Measurements from ENCODE around the gene KY. TPM values are rescaled to one million over a fixed set of nuclear protein-coding genes. Genes with fewer than 3 reads are reported as not detected.

The KY gene
- total and polyA plus RNA-seq, 5 donors = 0.81 to 3.6 (median 1.9) TPM

GRCh38 chr3:134690226-134690625, 39.4 kb upstream of the KY start:
- DNase-seq (no peak), ATAC-seq (no peak)
- WGBS = 58% methylated on average over 1 of the region's 1 CpG
- Histone ChIP-seq H3K4me3 (ENCODE audit: low read length) (no peak overlapping the region), H3K27me3 (ENCODE audit: control insufficient read depth, insufficient read depth) (no peaks in the 10 kb centered on the region), H3K4me1 (ENCODE audit: control insufficient read depth, insufficient read depth, low read length) (peaks cover 3% of the 10 kb centered on the region), H3K27ac (ENCODE audit: low read length) (no peak overlapping the region), H3K9me3 (ENCODE audit: control insufficient read depth, low read length) (no peaks in the 10 kb centered on the region)
- intact Hi-C loops (cut with DNase I) = no loop called here

- Histone ChIP-seq H3K4me1 (ENCODE audit: control insufficient read depth, insufficient read depth, low read length) (no peaks in the 10 kb centered on the region), H3K27me3 (ENCODE audit: control insufficient read depth, insufficient read depth) (no peaks in the 10 kb centered on the region), H3K27ac (ENCODE audit: low read length) (no peak overlapping the region), H3K9me3 (ENCODE audit: control insufficient read depth, low read length) (no peaks in the 10 kb centered on the region), H3K4me3 (ENCODE audit: low read length) (no peak overlapping the region)
- 70% methylated on average over 2 of the region's 2 CpGs for WGBS
- DNase-seq (no peak), ATAC-seq (no peak)
- intact Hi-C loops (cut with DNase I) = no loop called here
Measured at GRCh38 chr3:134687642-134688041, 36.8 kb upstream of the KY start.

GRCh38 chr3:134685929-134686802, 35.3 kb upstream of the KY start:
- WGBS = 81% methylated on average over 7 of the region's 7 CpGs
- Histone ChIP-seq H3K4me3 (ENCODE audit: low read length) (no peak overlapping the region), H3K27ac (ENCODE audit: low read length) (no peak overlapping the region), H3K27me3 (ENCODE audit: control insufficient read depth, insufficient read depth) (no peaks in the 10 kb centered on the region), H3K4me1 (ENCODE audit: control insufficient read depth, insufficient read depth, low read length) (no peaks in the 10 kb centered on the region), H3K9me3 (ENCODE audit: control insufficient read depth, low read length) (no peaks in the 10 kb centered on the region)
- ATAC-seq = no peak
- intact Hi-C loops (cut with DNase I) = no loop called here
- DNase-seq = no peak

GRCh38 chr3:134682196-134682880, 31.5 kb upstream of the KY start:
- DNase-seq = no peak
- intact Hi-C loops (cut with DNase I) = no loop called here
- Histone ChIP-seq H3K4me3 (ENCODE audit: low read length) (no peak overlapping the region), H3K4me1 (ENCODE audit: control insufficient read depth, insufficient read depth, low read length) (no peaks in the 10 kb centered on the region), H3K27me3 (ENCODE audit: control insufficient read depth, insufficient read depth) (no peaks in the 10 kb centered on the region), H3K27ac (ENCODE audit: low read length) (no peak overlapping the region), H3K9me3 (ENCODE audit: control insufficient read depth, low read length) (no peaks in the 10 kb centered on the region)
- WGBS = 80% methylated on average over 7 of the region's 7 CpGs
- no peak for ATAC-seq

- ATAC-seq (no peak), DNase-seq (no peak)
- H3K27me3 ChIP-seq (ENCODE audit: control insufficient read depth, insufficient read depth) = no peaks in the 10 kb centered on the region
- H3K9me3 ChIP-seq (ENCODE audit: control insufficient read depth, low read length) = no peaks in the 10 kb centered on the region
- WGBS = 66% methylated on average over 6 of the region's 6 CpGs
- H3K4me1 ChIP-seq (ENCODE audit: control insufficient read depth, insufficient read depth, low read length) = no peaks in the 10 kb centered on the region
- intact Hi-C loops (cut with DNase I) = no loop called here
- no peak overlapping the region for H3K27ac ChIP-seq (ENCODE audit: low read length)
- no peak overlapping the region for H3K4me3 ChIP-seq (ENCODE audit: low read length)
Measured at GRCh38 chr3:134681522-134681900, 30.7 kb upstream of the KY start.

GRCh38 chr3:134680796-134681521, 30.1 kb upstream of the KY start:
- intact Hi-C loops (cut with DNase I) = no loop called here
- H3K27ac ChIP-seq (ENCODE audit: low read length) = no peak overlapping the region
- DNase-seq = no peak
- H3K9me3 ChIP-seq (ENCODE audit: control insufficient read depth, low read length) = no peaks in the 10 kb centered on the region
- peak; percentile 20 to 34 for ATAC-seq
- 61% methylated on average over 10 of the region's 10 CpGs for WGBS
- H3K4me1 ChIP-seq (ENCODE audit: control insufficient read depth, insufficient read depth, low read length) = no peaks in the 10 kb centered on the region
- H3K27me3 ChIP-seq (ENCODE audit: control insufficient read depth, insufficient read depth) = no peaks in the 10 kb centered on the region
- H3K4me3 ChIP-seq (ENCODE audit: low read length) = no peak overlapping the region

GRCh38 chr3:134677987-134678308, 27.1 kb upstream of the KY start:
- intact Hi-C loops (cut with DNase I) = no loop called here
- no peak for DNase-seq
- no peaks in the 10 kb centered on the region for H3K27me3 ChIP-seq (ENCODE audit: control insufficient read depth, insufficient read depth)

GRCh38 chr3:134677196-134677986, 26.6 kb upstream of the KY start:
- Histone ChIP-seq H3K27me3 (ENCODE audit: control insufficient read depth, insufficient read depth) (no peaks in the 10 kb centered on the region), H3K4me1 (ENCODE audit: control insufficient read depth, insufficient read depth, low read length) (no peaks in the 10 kb centered on the region), H3K27ac (ENCODE audit: low read length) (peak overlapping the region; percentile 36), H3K9me3 (ENCODE audit: control insufficient read depth, low read length) (no peaks in the 10 kb centered on the region), H3K4me3 (ENCODE audit: low read length) (no peak overlapping the region)
- 42% methylated on average over 11 of the region's 11 CpGs for WGBS
- ATAC-seq (peak; percentile 81), DNase-seq (no peak)
- intact Hi-C loops (cut with DNase I) = no loop called here

More at GRCh38 chr3:134677987-134678308, 27.1 kb upstream of the KY start:
- Histone ChIP-seq H3K9me3 (ENCODE audit: control insufficient read depth, low read length) (no peaks in the 10 kb centered on the region), H3K4me1 (ENCODE audit: control insufficient read depth, insufficient read depth, low read length) (no peaks in the 10 kb centered on the region), H3K27ac (ENCODE audit: low read length) (peak overlapping the region; percentile 34), H3K4me3 (ENCODE audit: low read length) (no peak overlapping the region)
- peak in 1 of 2 donors; percentile 39 for ATAC-seq
- WGBS = 90% methylated on average over 2 of the region's 2 CpGs

GRCh38 chr3:134675726-134676256, 25.0 kb upstream of the KY start:
- ATAC-seq (no peak), DNase-seq (no peak)
- no peaks in the 10 kb centered on the region for H3K4me1 ChIP-seq (ENCODE audit: control insufficient read depth, insufficient read depth, low read length)
- intact Hi-C loops (cut with DNase I) = no loop called here
- H3K27me3 ChIP-seq (ENCODE audit: control insufficient read depth, insufficient read depth) = no peaks in the 10 kb centered on the region
- no peak overlapping the region for H3K4me3 ChIP-seq (ENCODE audit: low read length)
- WGBS = 84% methylated on average over 3 of the region's 3 CpGs
- H3K9me3 ChIP-seq (ENCODE audit: control insufficient read depth, low read length) = no peaks in the 10 kb centered on the region
- no peak overlapping the region for H3K27ac ChIP-seq (ENCODE audit: low read length)

GRCh38 chr3:134672571-134672970, 21.7 kb upstream of the KY start:
- ATAC-seq = no peak

More at GRCh38 chr3:134672571-134672970, 21.7 kb upstream of the KY start:
- DNase-seq = no peak
- Histone ChIP-seq H3K4me1 (ENCODE audit: control insufficient read depth, insufficient read depth, low read length) (no peaks in the 10 kb centered on the region), H3K27me3 (ENCODE audit: control insufficient read depth, insufficient read depth) (no peaks in the 10 kb centered on the region), H3K4me3 (ENCODE audit: low read length) (no peak overlapping the region), H3K9me3 (ENCODE audit: control insufficient read depth, low read length) (no peaks in the 10 kb centered on the region), H3K27ac (ENCODE audit: low read length) (no peak overlapping the region)
- intact Hi-C loops (cut with DNase I) = no loop called here
- 87% methylated on average over 5 of the region's 5 CpGs for WGBS
